ENCODE results near the gene EPS8L2.

Gene EPS8L2

DNA sequence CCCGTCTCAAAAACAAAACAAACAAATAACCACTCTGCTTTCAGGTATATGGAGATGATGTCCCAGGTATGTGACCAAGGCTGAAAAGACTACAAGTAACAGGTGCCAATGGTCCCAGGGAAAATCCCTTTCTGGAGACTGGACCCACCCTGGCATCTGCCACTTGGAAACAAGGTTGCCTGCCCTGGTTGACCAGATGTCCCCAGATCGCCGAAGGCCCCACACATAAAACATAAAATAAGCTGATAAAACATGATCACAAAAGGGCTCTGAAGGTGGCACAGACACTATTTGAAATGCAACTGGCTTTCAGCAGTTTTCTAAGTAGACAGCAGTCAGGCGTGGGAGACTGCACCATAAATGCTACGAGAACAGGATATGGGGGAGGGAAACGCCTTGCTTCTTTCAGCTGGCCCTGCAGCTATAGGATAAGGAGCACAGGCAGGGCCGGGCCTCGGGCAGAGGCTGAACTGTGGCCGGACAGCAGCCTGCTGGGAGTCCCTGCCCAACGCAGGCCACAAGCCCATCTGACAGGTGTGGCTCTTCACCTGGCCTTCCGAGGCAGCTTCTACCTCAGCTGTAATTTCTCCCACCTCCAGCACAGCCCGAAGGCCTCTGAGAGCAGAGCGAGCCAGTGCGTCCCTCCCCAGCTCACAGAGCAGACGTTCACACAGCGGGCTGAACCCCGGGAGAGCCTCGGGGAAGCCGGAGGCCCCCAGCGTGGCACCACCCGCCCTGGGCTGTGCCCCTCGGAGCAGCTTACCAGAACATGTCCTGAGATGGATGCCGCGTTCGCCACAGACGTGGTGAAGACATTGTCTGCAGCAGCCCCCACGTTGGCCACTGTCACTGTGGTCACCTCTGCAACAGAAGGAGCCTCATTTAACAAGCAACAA, 15.0 kb upstream of the EPS8L2 start:
- DNase-seq = no peak

DNA sequence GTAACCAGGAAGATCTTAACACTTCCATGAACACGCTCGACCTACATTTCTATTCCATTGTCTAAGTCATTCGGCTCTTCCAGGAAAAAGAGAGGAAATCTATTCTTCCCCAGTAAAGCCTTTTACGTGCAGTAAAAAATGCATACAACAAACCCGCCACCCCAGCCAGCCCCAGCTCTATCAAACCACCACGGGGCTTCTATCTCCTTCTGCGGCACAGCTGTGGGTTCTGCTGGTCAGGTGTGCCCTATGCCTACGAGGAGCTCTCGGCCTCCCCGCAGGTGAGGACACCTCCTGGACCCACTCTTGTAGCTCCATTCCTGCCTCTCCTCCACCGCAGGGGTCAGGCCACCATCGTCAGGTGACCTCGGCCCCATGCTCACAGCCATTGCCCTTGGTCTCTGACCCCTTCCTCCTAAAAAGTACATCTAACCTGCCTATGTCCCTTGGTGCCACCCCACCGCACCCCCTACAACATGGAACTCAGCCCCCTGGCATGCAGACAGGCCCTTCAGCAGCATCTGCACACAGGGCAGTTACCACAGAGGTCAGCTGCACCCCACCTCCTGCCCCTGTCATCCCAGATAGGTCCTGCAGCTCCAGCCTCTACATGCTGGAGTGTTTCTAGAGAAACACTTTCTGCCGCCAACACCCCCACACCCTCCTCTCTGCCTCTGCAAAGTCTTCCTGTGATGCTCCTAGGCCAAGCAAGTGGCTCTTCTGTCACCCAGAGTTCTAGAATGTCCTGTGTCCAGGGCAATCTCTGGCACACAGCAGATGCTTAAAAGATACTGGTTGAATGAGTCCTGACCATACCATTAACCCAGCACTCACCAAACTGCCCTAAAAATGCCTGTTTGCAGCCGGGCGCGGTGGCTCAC, 14.1 kb upstream of the EPS8L2 start:
- DNase-seq = no peak

GRCh38 chr11:692824-693414, 13.1 kb upstream of the EPS8L2 start:
- DNase-seq = peak; percentile 50

DNA sequence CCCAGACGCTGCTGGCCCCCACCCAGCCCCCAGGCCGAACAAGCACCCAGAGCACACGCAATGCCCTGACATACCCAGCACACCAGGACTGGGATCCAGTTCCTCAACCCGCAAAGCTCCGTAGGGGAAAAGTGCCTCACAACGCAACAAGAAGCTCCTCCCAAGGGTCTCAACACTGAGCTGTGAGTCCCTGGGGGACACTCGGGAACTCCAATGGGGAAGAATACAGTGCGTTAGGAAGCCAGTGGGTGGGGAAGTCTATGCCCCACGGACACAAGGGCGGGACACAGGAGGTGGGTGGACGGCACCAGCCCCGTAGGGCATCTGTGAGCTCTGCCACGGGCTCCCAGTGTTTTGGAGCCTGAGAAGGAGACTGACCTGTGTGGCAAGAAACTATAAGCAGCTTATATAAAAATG, 12.6 kb upstream of the EPS8L2 start:
- no peak for DNase-seq

GRCh38 chr11:693887-694562, 12.0 kb upstream of the EPS8L2 start:
- DNase-seq = no peak

DNA sequence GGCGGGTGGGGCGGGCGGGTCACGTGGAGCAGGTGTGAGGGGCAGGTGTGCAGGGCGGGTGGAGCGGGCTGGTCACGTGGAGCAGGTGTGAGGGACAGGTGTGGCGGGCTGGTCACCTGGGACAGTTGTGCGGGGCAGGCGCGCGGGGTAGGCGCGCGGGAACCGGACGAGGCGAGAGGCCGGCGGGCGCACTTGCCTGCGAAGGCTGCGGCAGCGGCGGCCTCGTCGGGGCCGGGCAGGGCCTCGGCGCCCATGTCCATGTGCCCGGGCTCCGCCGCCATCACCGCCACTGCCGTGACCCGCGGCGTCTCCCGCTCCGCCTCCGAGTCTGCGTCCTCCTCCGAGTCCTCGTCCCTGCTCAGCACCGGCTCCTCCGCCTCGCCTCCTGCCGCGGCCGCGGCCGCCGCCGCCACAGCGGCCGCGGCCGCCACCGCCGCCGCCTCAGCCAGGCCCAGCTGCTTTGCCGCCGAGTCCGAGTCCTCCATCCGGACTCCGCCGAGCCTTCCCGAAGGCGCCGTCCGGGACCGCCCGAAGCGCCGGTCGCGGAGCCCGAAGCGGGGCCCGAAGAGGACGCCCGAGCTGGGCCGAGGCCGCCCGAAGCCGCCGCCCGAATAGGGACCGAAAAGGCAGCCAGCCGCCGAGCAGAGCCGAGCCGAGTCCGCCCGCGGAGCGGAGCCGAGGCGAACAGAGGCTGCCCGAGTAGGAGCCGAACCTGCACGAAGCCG, 11.3 kb upstream of the EPS8L2 start, which contains the start of gene DEAF1:
Gene DEAF1 (minus strand): TSS at position 660 of the 725 bp plus-strand sequence. CDS start 175 bp downstream, at position 485.
- DNase-seq = peak; percentile 98

DNA sequence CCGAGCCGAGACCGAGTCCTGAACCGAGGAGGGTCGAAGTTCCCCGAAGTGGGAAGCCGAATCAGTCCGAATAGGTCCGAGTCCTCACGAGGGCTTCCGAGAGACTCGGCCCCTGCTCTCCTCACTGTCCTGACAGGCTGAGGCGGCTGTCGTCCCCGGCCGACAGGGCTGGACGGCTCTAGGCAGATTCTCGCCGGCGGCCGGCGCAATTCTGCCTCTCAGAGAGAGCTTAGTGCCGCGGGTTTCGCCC, 10.8 kb upstream of the EPS8L2 start:
- DNase-seq = no peak

GRCh38 chr11:695538-696248, 10.3 kb upstream of the EPS8L2 start, which contains the start of gene TMEM80:
TMEM80 (plus strand) TSS chr11:695816; CDS start chr11:695828, 12 bp downstream.
- DNase-seq = peak; percentile 94

- no peak for DNase-seq
Observed at GRCh38 chr11:696955-697491, 9.0 kb upstream of the EPS8L2 start.

GRCh38 chr11:697811-698311, 8.2 kb upstream of the EPS8L2 start:
- DNase-seq = no peak

- no peak for DNase-seq
Observed at GRCh38 chr11:698493-699115, 7.4 kb upstream of the EPS8L2 start.

GRCh38 chr11:699116-699508, 6.9 kb upstream of the EPS8L2 start:
- no peak for DNase-seq

DNA sequence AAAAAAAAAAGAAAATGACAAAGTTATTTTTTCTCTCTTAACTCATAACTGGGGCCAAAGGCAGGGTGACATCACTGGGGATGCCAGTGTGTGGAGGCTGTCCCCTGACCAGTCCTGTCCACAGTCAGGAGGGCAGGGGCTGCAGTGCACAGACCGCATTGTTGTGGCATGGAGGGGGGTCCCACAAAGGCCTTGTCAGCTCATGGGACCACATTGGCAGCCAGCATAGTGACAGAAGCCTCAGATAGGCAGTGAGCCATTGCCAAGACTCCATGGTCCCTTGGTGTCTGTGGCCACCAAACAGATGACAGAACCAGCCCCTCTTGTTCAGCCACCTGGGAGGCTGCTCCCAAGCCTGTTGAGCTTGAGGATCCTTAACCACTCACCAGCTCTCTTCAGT, 6.3 kb upstream of the EPS8L2 start:
- no peak for DNase-seq

- no peak for DNase-seq
Observed at GRCh38 chr11:701741-702461, 4.1 kb upstream of the EPS8L2 start.

GRCh38 chr11:702462-703461, 3.3 kb upstream of the EPS8L2 start:
- no peak for DNase-seq

DNA sequence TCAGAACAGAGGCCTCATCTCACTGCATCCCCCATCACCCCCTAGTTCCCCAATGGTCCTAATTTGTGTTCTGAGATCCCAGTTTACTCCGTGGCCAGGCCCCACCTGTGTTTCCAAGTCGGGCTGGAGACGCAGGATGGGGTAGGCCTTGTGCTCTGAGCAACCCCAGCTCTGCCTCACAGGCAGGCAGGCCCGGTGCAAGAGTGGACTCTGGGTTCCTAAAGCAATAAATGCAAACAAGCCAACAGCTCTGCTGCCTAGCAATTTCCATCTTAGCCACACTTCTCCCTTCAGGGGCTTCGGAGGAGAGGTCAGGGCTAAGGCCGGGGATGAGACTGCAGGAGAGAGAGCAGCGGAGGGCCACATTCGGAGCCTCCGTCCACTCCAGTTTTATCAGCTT, 2.5 kb upstream of the EPS8L2 start:
- no peak for DNase-seq

GRCh38 chr11:704228-704674, 1.8 kb upstream of the EPS8L2 start:
- no peak for DNase-seq
